AG10803 (cell line): ENCODE data around the gene CSRP2.
A peak's percentile ranks its signal among the peaks of the same experiment; 100 is the strongest.

Source experiments
- DNase-seq: peaks from one replicate; pipeline ENCODE4 v3.0.0; 2010; ENCODE audit warnings: low read depth
- H3K4me3 ChIP-seq: 2 replicates; pipeline ENCODE4 v1.5.1; 2011; ENCODE audit warnings: mild to moderate bottlenecking, low read length, control low read depth
- CTCF ChIP-seq: conservative IDR thresholded peaks from 2 replicates; pipeline ENCODE4 v1.5.1; 2011; ENCODE audit warnings: mild to moderate bottlenecking, low read length, control low read depth, inconsistent platforms

Gene CSRP2

DNA sequence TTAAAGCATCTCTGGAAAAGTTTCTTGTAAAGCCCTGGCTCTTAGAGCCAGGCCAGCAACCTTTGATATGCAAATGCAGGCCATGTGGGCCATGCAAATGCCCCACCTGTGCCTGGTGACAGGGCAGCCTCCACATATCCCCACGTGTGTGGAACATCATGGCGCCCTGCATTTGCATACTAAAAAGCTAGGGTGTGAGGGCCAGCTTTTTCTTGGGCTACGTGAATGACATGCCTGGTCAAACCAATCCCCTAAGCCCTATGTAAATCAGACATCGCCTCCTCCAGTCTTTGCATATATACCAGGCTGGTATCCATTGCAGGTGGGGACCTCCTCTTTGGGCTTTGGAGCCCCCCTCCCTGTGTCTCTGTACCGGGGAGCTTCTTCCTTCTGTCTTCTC, 6.4 kb downstream of the CSRP2 start:
- H3K4me3 ChIP-seq = no peak overlapping the region
- no peak for TF ChIP-seq CTCF

DNA sequence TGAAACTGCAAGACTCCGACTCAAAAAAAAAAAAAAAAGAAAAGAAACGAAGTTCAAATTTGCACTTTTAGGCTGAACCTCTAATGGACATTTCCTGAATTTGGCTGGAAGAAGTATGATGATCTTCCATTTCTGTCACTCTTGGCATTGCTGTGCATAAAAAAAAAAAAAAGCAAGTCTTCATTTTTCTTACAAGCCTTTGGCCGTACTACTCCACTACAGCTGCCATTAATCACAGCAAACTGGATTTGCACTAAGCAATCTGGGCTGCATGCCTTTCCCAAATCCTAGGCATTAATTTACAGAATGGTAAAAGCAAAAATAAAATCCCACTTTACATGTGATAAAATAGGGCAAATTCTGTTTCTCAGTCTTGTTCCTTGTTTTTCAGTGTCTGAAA, 7.1 kb downstream of the CSRP2 start:
- TF ChIP-seq CTCF = no peak
- H3K4me3 ChIP-seq = no peak overlapping the region
- DNase-seq = peak; percentile 70

More for the DNA sequence above, 6.4 kb downstream of the CSRP2 start:
- no peak for DNase-seq

- no peak for DNase-seq
- TF ChIP-seq CTCF = no peak
These were observed 7.7 kb downstream of the CSRP2 start for GRCh38 chr12:76871082-76871481.

DNA sequence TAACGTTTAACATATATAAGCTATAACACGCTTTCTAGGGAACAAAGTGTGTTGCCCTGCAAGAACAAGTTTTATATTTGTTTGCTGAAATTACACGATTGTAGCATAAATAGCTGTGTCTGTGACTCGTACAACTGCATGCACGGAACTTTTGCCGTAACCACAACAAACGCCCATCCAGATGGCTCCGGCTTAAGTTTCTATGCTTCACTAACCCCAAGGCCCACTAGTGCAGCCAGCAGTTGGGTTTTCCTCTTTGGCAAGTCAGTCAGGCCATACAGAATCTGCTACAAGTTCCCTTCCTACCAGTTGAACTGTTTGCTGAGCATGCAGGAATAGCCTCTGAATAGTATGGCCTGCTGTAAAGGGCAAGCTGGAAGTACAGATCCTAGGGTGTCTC, 12.1 kb downstream of the CSRP2 start:
- DNase-seq = peak; percentile 94
- H3K4me3 ChIP-seq = no peak overlapping the region
- TF ChIP-seq CTCF = no peak

More at GRCh38 chr12:76871082-76871481, 7.7 kb downstream of the CSRP2 start:
- H3K4me3 ChIP-seq = no peak overlapping the region

- DNase-seq = peak; percentile 68
- H3K4me3 ChIP-seq = no peak overlapping the region
- no peak for TF ChIP-seq CTCF
These were observed 12.7 kb downstream of the CSRP2 start for GRCh38 chr12:76866151-76866567.

GRCh38 chr12:76864791-76865400, 13.9 kb downstream of the CSRP2 start:
- DNase-seq = no peak
- no peak overlapping the region for H3K4me3 ChIP-seq
- no peak for TF ChIP-seq CTCF

- peak overlapping the region; percentile 28 for H3K4me3 ChIP-seq
- peak; percentile 92 for DNase-seq
- TF ChIP-seq CTCF = no peak
These were observed 15.0 kb downstream of the CSRP2 start for GRCh38 chr12:76863837-76864236.
